GM06990 (cell line): Measurements from ENCODE around the gene CCDC34.

Experiments
- DNase-seq: peaks from one replicate; pipeline ENCODE4 v3.0.0-alpha.2; 2011; ENCODE audit not compliant: insufficient read length; ENCODE audit errors: extremely low read depth
- H3K27me3 ChIP-seq: replicated peaks from 2 replicates; pipeline ENCODE4 v1.6.0; 2011; ENCODE audit warnings: low read length; ENCODE audit not compliant: control insufficient read depth, insufficient read depth
- H3K36me3 ChIP-seq: 2 replicates; pipeline ENCODE4 v1.5.1; 2011; ENCODE audit warnings: low read length; ENCODE audit not compliant: control insufficient read depth, insufficient read depth
- H3K4me3 ChIP-seq: replicated peaks from 2 replicates; pipeline ENCODE4 v1.5.1; 2011; ENCODE audit warnings: low read depth, mild to moderate bottlenecking, control low read depth, low read length
- TF ChIP-seq, protein P1 (sequence below): IDR thresholded peaks from 2 replicates; pipeline ENCODE4 v1.5.1; 2011; ENCODE audit warnings: low read length, control low read depth, mild to moderate bottlenecking, inconsistent platforms; ENCODE audit not compliant: insufficient read depth, poor library complexity, severe bottlenecking

CCDC34 gene

GRCh38 chr11:27319072-27319471, 43.9 kb downstream of the CCDC34 start:
- Histone ChIP-seq H3K27me3 (no peaks in the 10 kb centered on the region), H3K4me3 (no peak overlapping the region), H3K36me3 (no peaks in the 10 kb centered on the region)
- peak; percentile 57 for DNase-seq
- TF ChIP-seq, protein P1, sequence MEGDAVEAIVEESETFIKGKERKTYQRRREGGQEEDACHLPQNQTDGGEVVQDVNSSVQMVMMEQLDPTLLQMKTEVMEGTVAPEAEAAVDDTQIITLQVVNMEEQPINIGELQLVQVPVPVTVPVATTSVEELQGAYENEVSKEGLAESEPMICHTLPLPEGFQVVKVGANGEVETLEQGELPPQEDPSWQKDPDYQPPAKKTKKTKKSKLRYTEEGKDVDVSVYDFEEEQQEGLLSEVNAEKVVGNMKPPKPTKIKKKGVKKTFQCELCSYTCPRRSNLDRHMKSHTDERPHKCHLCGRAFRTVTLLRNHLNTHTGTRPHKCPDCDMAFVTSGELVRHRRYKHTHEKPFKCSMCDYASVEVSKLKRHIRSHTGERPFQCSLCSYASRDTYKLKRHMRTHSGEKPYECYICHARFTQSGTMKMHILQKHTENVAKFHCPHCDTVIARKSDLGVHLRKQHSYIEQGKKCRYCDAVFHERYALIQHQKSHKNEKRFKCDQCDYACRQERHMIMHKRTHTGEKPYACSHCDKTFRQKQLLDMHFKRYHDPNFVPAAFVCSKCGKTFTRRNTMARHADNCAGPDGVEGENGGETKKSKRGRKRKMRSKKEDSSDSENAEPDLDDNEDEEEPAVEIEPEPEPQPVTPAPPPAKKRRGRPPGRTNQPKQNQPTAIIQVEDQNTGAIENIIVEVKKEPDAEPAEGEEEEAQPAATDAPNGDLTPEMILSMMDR, result no peak

- H3K27me3 ChIP-seq, result no peaks in the 10 kb centered on the region
- no peak overlapping the region for H3K4me3 ChIP-seq
- TF ChIP-seq, protein P1, result no peak
- no peaks in the 10 kb centered on the region for H3K36me3 ChIP-seq
- DNase-seq, result no peak
Measured at GRCh38 chr11:27317751-27318150, 45.3 kb downstream of the CCDC34 start.

DNA sequence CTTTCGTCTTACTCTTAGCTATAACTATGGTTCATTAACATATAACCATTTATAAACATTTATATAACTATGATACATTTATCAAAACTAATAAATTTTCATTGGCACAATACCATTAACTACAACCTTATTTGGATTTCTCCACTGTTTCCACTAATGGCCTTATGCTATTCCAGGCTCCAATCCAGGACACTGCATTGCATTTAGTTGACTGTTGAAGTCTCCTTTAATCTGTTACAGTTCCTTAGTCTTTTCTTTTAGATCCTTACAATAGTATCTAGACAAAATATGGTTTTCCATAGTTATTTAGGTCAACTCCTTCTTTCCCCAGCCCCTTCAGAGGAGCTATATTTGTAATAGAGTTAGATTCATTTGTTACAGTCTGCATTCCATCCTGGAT, 47.2 kb downstream of the CCDC34 start:
- Histone ChIP-seq H3K4me3 (no peak overlapping the region), H3K27me3 (no peaks in the 10 kb centered on the region), H3K36me3 (no peaks in the 10 kb centered on the region)
- no peak for DNase-seq
- TF ChIP-seq, protein P1, result no peak

- DNase-seq, result no peak
- TF ChIP-seq, protein P1, result no peak
- H3K36me3 ChIP-seq, result no peaks in the 10 kb centered on the region
- H3K27me3 ChIP-seq, result no peaks in the 10 kb centered on the region
- no peak overlapping the region for H3K4me3 ChIP-seq
Measured at GRCh38 chr11:27313157-27313821, 49.7 kb downstream of the CCDC34 start.

DNA sequence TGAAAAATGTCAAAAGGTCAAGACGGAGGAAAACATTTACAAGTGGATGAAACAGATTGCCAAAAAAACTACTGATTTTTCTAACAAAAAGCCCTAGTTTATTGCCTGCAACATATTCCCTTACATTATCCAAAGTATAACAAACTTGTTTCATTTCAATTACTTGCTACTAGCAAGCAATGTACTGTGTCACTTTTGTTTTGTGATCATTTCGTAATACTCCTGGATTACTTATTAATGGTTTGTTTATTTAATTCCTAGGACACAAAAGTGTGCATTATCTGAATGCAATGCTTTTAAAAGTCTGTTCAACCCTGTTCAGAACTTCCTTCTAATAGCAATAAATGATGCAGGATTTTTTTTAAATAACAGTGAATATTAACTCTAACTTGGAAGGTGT, 50.9 kb downstream of the CCDC34 start:
- TF ChIP-seq, protein P1, result no peak
- DNase-seq, result no peak
- Histone ChIP-seq H3K27me3 (no peaks in the 10 kb centered on the region), H3K36me3 (no peaks in the 10 kb centered on the region), H3K4me3 (no peak overlapping the region)

DNA sequence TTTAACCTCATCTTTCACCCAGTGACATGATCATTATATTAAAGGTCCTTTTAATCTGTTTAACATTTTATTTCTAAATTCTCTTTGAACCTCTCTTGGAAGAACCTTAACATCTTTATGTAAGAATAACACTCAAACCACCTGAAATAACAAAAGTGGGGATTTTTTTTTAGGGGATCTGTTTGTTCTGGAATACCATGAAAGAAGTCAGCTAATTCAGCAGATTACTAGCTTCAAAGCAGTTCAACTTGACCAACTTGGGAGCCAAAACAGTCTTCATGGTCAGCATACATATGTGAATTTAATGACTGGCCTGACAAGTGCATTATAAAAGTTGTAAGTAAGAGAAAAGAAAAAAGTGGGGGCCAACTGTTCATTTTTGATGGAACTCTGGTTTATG, 52.3 kb downstream of the CCDC34 start:
- TF ChIP-seq, protein P1, result no peak
- Histone ChIP-seq H3K27me3 (no peaks in the 10 kb centered on the region), H3K4me3 (no peak overlapping the region), H3K36me3 (no peaks in the 10 kb centered on the region)
- no peak for DNase-seq
